ENCODE results near the gene OR52A1.
"Not testable (repeated sequence)": the region's sequence is repeated elsewhere in the genome, so short reads cannot be mapped to it uniquely, and the experiment has no call there.

OR52A1 gene

DNA sequence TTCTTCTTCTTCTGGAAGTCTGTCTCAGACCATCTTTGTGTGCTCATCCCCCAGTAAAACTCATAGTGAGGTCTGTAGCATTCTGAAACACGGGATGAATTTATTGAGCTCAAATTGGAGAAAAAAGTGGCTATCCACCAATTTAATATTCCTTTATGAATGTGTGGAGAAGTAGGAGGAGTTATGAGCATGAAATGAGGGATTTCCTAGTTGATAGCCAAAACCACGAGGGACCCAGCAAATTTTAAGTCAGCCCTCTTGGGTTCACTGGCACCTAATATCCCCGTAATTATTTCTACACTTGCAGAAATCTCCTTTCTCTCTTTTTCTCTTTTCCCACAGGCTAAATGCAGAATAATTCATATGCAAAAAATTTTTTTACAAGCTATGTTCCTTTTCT lies at the start of gene OR52A1:
TSS of gene OR52A1 (minus strand) at position 101 of the 400 bp plus-strand sequence. CDS start 2,388 bp downstream, outside the sequence.
- DNase-seq (ENCODE audit: low spot score): no peak

DNA sequence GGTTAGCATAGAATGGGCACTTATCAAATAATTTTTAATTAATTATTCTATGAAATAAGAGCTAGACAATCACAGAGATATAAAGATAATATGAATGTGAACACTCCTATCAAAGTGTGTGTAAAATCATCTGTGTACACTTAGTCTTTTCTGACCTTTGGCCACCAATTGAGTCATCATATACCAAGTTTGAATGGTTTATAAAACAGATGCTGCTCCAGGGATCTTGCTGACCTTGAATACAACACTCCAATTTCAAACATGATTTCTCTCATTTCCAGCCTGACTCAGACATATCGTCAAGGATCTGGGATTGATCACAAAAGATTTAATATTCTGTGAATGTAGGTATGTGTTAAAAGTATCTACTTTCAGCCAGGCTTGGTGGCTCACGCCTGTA lies 48.8 kb upstream of the OR52A1 start:
- DNase-seq (ENCODE audit: low spot score): no peak

DNA sequence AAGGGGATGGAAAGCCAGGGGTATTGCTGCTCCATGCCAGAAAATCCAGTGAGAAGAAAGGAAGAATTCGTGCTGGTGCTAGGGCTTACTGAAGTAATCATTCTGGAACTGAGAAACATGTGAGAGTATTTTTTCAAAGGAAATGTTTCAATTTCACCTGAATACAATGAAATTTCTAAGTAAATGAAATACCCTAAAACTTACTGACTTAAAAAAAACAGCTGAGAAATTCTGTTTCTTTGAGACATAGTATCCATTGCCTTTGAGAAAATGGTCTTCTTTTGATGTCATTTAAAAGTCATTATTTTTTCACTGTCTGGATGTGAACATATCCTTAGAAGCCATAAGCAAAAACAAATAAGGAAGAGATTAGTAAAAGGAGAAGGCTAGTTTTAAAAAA lies 46.0 kb upstream of the OR52A1 start, which contains the start of gene OR51V1:
TSS of gene OR51V1 (minus strand) at position 101 of the 400 bp plus-strand sequence. CDS start at position 101, 0 bp downstream.
- DNase-seq (ENCODE audit: low spot score): no peak

DNA sequence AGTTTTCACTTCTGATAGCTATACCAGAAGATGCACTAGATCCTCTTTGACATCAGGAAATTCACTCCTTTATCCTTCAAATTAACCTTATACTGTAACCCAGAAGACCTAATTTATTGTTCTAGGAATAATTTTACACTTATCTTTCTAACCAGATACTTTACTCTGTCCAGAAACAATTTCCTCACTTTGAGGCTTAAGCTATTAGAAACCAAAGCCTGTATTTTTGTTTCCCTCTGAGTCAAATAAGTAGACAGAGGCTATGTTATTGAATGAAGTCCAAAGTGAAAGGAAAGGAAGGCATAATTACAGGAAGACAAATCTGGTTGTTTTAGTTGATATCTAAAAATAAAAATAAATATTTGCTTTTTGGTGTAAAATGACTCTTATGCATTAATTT lies 43.7 kb upstream of the OR52A1 start:
- no peak for DNase-seq (ENCODE audit: low spot score)

DNA sequence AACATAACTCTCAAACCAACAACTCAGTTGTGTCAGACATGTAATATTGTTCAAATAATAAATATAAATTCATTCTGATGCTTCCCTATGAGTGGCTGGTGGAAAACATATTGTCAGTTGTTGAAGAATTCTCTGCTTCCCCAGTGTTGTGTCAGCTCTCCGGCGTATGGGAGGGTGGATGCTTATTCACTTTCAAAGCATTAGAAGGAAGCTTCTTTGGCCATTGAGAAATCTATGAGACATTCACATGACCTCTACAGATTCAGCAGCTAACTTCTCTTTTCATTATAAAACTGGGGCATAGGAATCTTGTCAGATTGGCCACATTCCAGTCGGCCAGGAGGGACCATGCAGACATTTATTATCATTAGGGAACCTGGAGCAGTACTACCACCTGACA lies 43.0 kb upstream of the OR52A1 start:
- DNase-seq (ENCODE audit: low spot score): no peak

DNA sequence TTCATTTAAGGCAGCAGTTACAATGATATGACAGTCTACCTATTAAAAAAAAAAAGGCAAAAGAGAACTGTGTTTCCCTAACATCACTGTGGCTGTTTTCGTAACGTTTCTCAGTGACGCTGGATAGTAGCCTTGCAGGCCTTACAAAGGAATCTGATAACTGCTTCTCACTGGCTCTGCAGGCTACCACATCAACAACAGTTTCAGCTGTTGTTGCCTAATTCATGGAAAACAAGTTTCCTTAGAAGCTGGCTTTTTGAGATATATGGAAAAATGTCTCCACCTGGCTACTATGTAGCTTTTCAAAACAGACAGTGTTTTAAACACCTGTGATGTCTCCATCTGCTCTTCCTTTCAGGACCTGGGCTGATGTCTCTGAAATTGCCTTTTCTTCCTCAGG lies 42.2 kb upstream of the OR52A1 start:
- DNase-seq (ENCODE audit: low spot score): no peak

DNA sequence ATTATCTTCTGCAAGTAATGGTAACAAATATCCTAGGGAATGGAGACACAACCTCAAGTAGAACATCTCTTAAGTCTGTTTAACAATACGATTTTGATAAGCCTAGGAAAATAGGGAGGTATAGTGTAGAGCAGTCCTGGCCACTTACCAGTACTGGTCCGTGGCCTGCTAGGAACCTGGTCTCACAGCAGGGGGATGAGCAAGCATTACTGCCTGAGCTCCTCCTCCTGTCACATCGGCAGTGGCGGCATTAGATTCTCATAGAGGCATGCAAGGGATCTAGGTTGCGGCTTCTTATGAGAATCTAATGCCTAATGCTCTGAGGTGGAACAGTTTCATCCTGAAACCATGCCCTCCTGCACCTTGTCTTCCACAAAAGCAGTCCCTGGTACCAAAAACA lies 41.5 kb upstream of the OR52A1 start:
- no peak for DNase-seq (ENCODE audit: low spot score)

DNA sequence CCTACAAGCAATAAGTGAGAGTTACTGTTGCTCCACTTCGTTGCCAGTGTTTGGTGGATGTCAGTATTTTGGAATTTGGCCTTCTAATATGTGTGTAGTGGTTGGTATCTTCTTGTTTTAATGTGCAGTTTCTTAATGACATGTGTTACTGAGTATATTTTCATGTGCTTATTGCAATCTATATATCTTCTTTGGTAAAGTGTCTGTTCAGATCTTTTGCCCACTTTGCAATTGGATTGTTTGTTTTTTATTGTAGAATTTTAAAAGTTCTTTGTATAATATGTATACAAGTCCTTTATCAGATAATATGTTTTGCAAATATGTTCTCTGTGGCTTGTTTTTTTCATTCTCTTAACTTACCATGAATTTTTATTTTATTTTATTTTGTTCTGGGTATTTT lies 38.2 kb upstream of the OR52A1 start:
- DNase-seq (ENCODE audit: low spot score): no peak

DNA sequence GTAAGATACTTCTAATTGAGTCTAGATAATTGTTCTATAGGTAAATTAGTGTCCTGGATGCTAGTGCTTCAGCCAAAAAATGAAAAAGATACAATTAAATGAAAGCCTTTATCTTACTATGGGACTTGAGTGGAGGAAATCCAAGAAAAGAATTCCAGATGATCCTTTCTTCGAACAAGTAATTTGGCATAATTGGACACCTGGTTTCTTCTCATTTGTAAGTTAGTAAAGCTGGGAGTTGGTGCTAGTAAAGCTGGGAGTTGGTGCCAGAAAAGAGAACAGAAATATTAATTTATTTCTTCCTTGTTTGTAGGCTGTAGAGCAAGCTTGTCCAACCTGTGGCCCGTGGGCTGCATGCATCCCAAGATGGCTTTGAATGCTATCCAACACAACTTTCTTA lies 33.6 kb upstream of the OR52A1 start:
- no peak for DNase-seq (ENCODE audit: low spot score)

DNA sequence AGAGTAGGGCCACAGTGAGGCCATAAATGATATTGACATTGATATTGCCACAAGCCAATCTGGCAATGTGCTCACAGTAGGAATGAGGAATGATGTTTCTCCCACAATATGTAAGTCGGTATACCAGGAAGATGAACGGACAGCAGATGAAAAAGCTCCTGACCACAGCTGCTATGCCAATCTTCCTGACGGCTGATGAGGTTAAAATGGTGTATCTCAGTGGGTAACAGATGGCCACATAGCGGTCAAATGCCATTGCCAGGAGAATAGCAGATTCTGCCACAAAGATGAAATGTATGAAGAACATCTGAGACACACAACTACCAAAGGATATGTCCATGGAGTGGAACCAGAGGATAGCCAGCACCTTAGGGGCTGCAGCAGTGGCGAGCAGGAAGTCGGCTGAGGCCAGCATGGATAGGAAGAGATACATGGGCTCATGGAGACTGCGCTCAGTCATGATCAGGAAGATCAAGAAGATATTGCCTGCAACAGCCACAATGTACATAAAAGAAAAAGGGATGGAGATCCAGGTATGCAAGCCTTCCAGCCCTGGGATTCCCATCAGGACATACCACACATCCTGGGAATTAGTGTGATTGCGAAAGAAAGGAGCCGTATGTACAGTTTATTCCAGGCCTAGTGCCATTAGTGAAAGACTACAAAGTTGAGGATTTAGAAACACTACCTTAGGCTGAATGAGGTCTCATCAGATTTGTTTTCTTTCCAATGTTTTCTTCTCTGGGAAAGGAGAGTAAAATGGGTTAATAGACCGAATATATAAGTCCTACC lies 23.7 kb upstream of the OR52A1 start:
- no peak for DNase-seq (ENCODE audit: low spot score)

DNA sequence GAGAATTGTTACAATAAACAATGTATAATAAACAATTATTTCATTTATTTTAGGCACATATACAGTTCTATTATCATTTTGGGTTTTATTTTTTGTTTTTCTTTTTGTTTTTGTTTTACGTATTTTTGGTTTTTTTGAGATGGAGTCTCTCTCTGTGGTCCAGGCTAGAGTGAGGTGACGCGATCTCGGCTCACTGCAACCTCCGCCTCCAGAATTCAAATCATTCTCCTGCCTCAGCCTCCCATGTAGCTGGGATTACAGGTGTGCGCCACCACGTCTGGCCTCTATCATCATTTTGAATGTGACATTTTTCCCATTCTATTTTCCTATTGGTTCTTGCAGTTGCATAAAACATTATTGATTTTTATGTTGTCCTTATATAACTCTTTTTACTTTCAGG lies 20.4 kb upstream of the OR52A1 start:
- DNase-seq (ENCODE audit: low spot score): no peak

DNA sequence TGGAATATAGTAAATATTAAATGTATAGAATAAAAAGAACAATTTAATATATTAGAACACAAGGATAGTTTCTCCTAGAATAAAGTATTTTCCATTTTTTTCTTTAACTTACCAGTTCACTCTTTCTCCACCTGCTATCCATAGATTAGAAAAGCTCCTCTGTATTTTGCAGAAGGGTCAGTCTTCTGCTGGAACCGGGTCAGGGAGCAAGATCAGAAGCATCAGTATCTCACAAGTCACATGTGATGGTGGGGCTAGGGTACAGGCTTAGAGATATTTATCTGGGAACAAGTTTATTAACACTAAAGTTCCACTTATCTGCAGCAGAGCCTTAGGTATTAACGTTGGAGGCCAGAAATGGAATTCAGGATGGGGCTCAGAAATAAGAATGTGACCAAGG lies 17.3 kb upstream of the OR52A1 start:
- DNase-seq (ENCODE audit: low spot score): no peak

DNA sequence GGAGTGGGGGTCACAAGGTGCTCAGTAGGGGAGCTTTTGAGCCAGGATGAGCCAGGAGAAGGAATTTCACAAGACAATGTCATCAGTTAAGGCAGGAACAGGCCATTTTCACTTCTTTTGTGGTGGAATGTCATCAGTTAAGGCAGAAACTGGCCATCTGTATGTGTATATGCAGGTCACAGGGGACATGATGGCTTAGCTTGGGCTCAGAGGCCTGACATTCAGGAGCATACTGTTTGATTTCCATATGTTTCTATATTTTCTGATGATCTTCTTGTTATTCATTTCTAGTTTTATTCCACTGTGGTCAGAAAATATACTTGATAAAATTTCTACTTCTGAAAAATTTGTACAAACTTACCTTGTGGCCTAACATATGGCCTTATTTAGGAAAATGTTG lies 11.3 kb upstream of the OR52A1 start:
- DNase-seq (ENCODE audit: low spot score): not testable (repeated sequence)

DNA sequence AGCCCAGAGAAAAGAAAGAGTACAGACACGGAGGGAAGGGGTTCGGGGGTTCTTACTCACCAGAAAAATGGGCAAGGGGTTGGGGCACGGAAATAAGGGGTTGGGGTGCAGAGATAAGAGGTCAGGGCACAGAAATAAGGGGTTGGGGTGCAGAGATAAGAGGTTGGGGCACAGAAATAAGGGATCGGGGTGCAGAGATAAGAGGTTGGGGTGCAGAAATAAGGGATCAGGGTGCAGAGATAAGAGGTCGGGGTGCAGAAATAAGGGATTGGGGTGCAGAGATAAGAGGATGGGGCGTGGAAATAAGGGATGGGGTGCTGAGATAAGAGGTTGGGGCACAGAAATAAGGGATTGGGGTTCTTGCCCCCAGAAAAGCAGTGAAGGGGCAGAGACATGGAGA lies 10.2 kb upstream of the OR52A1 start:
- DNase-seq (ENCODE audit: low spot score): not testable (repeated sequence)

DNA sequence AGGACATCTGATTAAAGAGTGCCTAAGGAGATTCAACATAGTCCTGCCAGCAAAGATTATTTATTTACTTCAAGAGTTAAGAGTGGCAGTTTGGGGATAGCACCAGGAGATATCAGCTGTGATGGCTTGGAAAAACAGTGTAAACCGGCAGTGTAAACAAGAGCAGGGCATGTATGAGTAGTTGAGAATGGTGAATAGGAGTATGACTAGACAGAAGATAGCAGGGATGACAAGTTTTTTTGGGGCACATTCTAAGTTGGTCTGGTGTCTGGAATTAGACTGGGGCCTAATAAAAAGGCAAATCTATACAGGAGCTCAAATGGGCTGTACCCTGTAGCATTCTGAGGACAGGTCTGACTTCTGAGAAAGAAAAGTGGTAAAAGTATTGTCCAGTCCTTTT lies 6.5 kb upstream of the OR52A1 start:
- not testable (repeated sequence) for DNase-seq (ENCODE audit: low spot score)

DNA sequence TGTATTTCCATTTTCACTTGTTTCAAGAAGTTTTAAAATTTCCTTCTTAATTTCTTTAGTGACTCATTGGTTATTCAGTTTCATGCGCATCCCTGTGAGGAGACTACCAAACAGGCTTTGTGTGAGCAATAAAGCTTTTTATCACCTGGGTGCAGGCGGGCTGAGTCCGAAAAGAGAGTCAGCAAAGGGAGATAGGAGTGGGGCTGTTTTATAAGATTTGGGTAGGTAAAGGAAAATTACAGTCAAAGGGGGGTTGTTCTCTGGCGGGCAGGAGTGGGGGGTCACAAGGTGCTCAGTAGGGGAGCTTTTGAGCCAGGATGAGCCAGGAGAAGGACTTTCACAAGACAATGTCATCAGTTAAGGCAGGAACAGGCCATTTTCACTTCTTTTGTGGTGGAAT lies 5.7 kb upstream of the OR52A1 start:
- not testable (repeated sequence) for DNase-seq (ENCODE audit: low spot score)

DNA sequence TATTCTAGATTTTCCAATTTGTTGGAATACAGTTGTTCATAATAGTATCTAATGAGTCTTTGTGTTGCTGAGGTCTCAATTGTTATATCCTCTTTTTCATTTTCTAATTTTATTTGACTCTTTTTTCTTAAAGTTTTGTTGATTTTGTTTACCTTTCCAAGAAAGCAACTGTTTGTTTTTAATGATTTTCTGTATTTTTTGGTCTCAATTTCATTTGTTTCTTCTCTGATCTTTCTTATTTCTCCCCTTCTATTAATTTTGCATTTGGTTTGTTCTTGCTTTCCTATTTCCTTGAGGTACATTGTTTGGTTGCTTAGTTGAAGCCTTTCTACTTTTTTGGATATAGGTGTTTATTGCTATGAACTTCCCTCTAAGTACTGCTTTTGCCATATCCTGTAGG lies 5.2 kb upstream of the OR52A1 start:
- no peak for DNase-seq (ENCODE audit: low spot score)

DNA sequence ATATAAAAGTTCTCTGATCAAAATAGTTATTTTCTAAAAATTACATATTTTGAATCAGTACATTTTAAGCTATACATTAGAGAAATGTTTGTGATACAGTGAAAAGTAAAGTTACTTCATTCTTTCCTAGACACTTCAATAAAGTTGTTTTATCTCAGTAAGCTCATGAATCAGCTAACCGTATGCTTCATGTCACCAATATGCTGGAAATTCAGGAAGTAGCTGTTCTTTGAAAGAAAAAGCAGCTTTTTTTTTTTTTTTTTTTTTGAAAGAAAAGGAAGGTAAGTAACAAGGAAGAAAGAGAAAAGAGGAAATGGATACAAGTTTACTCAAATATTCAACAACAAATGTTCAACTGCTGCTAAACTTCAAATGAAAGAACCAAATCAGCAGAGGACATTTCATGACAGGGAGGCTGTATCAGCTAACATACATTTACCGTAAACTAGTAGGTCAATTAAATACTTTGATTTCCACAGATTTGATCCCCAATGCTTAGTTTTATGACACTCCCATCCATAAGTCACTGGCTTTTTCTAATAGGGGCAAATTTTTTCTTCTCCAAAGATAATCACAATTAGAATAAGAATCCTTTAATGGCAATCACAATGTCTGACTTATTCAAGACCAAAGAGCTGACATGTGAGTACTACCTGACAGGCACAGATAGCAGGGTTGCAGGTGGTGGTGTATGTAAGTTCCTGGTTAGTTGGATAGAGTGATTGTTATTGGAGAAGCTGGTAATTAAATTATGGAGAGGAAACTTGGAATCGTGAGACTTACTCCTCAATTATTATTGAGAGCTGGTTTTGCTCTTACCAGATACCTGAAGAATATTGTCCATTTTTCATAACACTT lies 754 bp downstream of the OR52A1 start:
- DNase-seq (ENCODE audit: low spot score): no peak

DNA sequence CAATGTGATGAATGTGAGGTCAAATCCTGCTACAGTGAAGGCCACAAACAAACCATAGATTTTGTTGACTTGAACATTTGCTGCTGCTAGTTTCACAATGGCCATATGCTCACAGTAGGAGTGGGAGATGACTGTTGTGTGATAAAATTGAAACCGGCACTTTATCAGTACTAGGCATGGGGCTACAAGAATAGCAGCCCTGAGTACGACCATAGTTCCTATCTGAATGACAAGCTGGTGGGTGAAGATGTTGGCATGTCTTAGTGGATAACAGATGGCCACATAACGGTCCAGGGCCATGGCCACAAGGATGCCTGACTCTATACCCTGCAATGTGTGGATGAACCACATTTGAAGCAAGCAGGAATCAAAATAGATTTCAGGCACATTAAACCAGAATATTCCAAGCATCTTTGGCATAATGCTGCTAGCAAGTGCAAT lies 2.8 kb downstream of the OR52A1 start:
- DNase-seq (ENCODE audit: low spot score): no peak

DNA sequence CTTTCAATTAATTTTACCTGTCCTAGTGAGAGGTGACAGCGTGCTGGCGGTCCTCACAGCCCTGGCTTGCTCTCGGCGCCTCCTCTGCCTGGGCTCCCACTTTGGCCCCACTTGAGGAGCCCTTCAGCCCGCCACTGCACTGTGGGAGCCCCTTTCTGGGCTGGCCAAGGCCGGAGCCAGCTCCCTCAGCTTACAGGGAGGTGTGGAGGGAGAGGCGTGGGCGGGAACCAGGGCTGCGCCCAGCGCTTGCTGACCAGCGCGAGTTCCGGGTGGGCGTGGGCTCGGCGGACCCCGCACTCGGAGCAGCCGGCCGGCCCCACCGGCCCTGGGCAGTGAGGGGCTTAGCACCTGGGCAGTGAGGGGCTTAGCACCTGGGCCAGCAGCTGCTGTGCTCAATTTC lies 10.4 kb downstream of the OR52A1 start:
- not testable (repeated sequence) for DNase-seq (ENCODE audit: low spot score)

DNA sequence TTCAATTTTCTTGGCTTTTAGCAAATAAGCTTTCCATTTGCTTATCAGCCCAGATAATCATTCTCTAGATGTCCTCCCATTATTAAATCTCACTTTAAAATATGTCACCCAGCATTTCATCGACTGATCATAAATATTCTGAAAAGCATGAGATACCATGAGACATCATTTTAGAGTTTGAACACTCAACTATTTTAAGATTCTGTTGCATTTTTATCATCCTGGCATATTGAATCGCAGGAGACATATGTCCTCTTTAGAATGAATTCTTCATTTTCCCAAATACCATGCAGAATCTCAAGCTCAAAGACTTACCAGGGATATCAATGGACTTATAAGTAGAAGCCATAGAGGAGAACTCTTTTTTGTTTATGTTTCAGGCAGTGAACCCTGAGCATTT lies 16.6 kb downstream of the OR52A1 start, which contains the start of gene OR52A5:
TSS of gene OR52A5 (minus strand) at position 361 of the 400 bp plus-strand sequence. CDS start 5,714 bp downstream, outside the sequence.
- no peak for DNase-seq (ENCODE audit: low spot score)

DNA sequence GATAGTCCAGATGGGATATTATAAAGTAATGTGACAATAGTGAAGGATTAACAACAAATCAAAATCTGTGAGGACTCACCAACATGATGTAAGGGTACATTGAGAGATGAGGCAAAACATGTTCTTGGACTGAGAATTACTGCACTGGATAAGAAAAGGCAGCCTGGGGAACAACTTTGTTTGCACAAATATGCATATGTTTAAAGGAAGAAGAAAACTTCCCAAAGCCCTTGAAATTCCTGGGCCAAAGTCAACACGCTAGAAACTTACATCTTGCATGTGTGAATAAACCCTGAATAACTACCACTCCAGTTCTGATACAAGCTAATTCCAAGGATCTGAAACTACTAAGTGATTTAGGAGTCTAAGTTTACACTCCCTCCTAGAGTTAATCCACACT lies 17.5 kb downstream of the OR52A1 start:
- DNase-seq (ENCODE audit: low spot score): no peak

DNA sequence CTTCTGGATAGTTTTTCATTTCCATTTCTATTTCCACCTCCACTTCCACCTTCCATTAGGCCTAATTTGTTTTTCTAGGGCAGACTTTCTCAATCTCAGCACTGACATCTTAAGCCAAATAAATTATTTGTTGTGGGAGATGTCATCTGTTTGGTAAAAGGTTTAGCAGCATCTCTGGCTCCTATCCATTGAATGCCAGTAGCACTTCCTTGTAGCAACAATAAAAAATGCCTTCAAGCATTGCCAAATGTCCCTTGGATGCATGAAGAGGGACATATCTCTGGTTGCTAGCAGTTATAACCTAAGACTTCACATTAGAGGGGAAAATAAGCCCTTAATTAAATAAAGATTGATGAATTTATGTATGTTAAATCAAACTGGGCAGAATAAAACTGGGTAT lies 18.3 kb downstream of the OR52A1 start:
- no peak for DNase-seq (ENCODE audit: low spot score)
